ENCODE results near the gene FOXP1.

Gene FOXP1

GRCh38 chr3:71118436-71118835, 465.1 kb downstream of the FOXP1 start:
- in situ Hi-C loops (cut with MboI; ENCODE audit: low sequenced_read_pairs) = no loop called here

GRCh38 chr3:71117572-71118247, 465.8 kb downstream of the FOXP1 start:
- in situ Hi-C loops (cut with MboI; ENCODE audit: low sequenced_read_pairs) = no loop called here

GRCh38 chr3:71114610-71115009, 468.9 kb downstream of the FOXP1 start:
- in situ Hi-C loops (cut with MboI; ENCODE audit: low sequenced_read_pairs) = no loop called here

GRCh38 chr3:71112576-71112975, 471.0 kb downstream of the FOXP1 start:
- in situ Hi-C loops (cut with MboI; ENCODE audit: low sequenced_read_pairs) = no loop called here

- in situ Hi-C loops (cut with MboI; ENCODE audit: low sequenced_read_pairs) = no loop called here
Observed at GRCh38 chr3:71111784-71112440, 471.6 kb downstream of the FOXP1 start.

- in situ Hi-C loops (cut with MboI; ENCODE audit: low sequenced_read_pairs) = no loop called here
Observed at GRCh38 chr3:71110385-71111222, 472.9 kb downstream of the FOXP1 start.

GRCh38 chr3:71109977-71110285, 473.6 kb downstream of the FOXP1 start:
- in situ Hi-C loops (cut with MboI; ENCODE audit: low sequenced_read_pairs) = no loop called here

GRCh38 chr3:71109241-71109976, 474.1 kb downstream of the FOXP1 start:
- in situ Hi-C loops (cut with MboI; ENCODE audit: low sequenced_read_pairs) = no loop called here

GRCh38 chr3:71107926-71108325, 475.6 kb downstream of the FOXP1 start:
- in situ Hi-C loops (cut with MboI; ENCODE audit: low sequenced_read_pairs) = no loop called here

- in situ Hi-C loops (cut with MboI; ENCODE audit: low sequenced_read_pairs) = no loop called here
Observed at GRCh38 chr3:71104976-71105375, 478.6 kb downstream of the FOXP1 start.

- in situ Hi-C loops (cut with MboI; ENCODE audit: low sequenced_read_pairs) = no loop called here
Observed at GRCh38 chr3:71104556-71104955, 479.0 kb downstream of the FOXP1 start.

- in situ Hi-C loops (cut with MboI; ENCODE audit: low sequenced_read_pairs) = no loop called here
Observed at GRCh38 chr3:71104121-71104541, 479.4 kb downstream of the FOXP1 start.

GRCh38 chr3:71103430-71103921, 480.1 kb downstream of the FOXP1 start:
- in situ Hi-C loops (cut with MboI; ENCODE audit: low sequenced_read_pairs) = no loop called here

- in situ Hi-C loops (cut with MboI; ENCODE audit: low sequenced_read_pairs) = no loop called here
Observed at GRCh38 chr3:71102111-71102983, 481.2 kb downstream of the FOXP1 start.

- in situ Hi-C loops (cut with MboI; ENCODE audit: low sequenced_read_pairs) = no loop called here
Observed at GRCh38 chr3:71101626-71102025, 481.9 kb downstream of the FOXP1 start.

- in situ Hi-C loops (cut with MboI; ENCODE audit: low sequenced_read_pairs) = no loop called here
Observed at GRCh38 chr3:71101014-71101413, 482.5 kb downstream of the FOXP1 start.

- in situ Hi-C loops (cut with MboI; ENCODE audit: low sequenced_read_pairs) = no loop called here
Observed at GRCh38 chr3:71099997-71100719, 483.4 kb downstream of the FOXP1 start.

GRCh38 chr3:71097557-71097956, 486.0 kb downstream of the FOXP1 start:
- in situ Hi-C loops (cut with MboI; ENCODE audit: low sequenced_read_pairs) = no loop called here

GRCh38 chr3:71095511-71096291, 487.8 kb downstream of the FOXP1 start:
- in situ Hi-C loops (cut with MboI; ENCODE audit: low sequenced_read_pairs) = no loop called here
